ENCODE data around the gene PCP4L1.

The PCP4L1 gene

DNA sequence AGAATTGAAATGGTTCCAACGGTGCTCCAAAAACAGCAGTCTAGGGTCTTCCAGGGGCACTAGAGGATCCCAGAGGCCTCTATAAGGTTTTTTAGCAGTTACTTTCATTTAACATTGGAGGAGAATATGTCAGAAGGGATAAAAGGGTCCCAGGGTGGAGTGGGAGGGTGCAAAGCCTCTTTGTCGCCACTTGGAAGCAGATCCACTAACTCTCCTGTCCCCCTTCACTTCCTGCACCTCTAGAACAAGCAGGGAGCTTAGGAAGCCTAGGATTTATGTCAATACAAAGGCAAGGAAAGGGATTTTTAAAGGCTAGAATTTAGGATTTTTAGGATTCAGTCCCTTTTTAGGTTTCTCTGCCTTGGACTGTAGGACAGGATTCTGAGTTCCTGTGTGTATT, 8.3 kb downstream of the PCP4L1 start:
- FAIRE-seq (no peak), DNase-seq (ENCODE audit: low spot score) (no peak)

DNA sequence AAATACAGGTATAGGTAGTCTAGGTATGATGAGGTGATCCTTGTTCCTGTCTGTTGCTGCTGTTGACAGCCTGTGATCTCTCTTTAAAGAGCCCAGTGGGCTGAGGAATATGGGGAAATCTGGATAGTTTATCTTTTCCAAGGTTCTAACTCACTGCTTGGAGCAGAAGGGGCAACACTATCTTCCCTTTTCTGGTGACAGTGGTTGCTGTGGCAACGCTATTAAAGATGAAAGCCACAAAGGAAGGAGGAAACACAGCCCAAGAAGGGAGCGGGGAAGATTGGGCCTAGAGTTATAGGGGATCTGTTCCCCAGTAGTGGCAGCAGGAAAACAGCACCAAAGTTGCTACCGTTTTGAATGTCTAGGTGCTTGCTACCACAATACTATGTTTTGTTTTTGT, 8.8 kb downstream of the PCP4L1 start:
- DNase-seq (ENCODE audit: low spot score) (no peak), FAIRE-seq (no peak)

DNA sequence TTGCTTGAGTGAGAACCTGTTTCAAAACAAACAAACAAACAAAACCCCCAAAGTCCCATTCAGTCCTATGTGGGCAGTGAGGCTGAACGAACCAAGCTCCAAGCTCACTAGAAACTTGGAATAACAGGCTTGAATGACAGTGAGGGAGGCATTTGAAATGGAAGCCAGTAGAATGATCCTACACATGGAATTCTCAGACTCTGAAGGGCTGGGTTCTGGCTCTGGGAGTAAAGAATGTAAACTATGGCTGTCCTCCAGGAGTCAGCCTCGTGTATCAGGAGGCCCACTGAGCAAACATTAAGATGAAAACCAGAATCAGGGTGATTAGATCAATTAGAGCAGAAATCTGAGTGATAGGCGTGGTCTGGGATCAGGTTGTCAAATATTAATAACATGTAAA, 14.9 kb downstream of the PCP4L1 start:
- FAIRE-seq (no peak), DNase-seq (ENCODE audit: low spot score) (no peak)

DNA sequence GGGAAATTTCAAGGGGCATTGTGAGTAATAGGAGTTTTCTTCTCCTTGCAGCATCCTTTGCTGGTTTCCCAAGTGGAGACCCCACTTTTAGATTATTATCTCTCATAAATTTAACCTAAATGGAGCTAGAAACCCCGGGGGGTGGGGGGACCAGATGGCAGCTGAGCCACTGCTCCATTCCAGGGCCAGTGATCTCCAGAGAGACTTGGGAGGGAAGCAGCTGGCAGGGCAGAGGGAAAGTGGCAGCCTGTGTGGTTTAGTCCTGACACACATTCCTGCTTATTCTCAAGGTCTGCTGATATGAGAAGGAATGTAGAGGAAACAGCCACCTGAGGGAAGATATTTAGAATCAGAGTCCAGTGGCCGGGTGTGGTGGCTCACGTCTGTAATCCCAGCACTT, 16.3 kb downstream of the PCP4L1 start:
- DNase-seq (ENCODE audit: low spot score) (no peak), FAIRE-seq (no peak)

DNA sequence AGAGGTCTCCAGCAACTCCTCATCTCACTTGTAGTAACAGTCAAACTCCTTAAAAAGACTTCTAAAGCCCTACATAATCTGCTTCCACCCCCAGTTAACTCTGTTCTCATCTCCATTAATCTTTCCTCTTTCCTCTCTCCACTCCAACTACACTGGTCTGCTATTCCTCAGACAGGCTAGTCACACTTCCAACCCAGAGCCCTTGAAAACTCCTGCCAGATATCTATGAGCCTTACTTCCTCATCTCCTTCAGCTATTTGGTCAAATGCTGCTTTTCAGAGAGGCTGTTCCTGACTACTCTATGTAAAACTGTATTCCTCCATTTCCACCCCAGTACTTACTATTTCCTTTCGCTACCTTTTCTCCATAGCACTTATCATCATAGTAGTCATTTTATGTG, 24.4 kb downstream of the PCP4L1 start:
- no peak for DNase-seq (ENCODE audit: low spot score)
- FAIRE-seq = no peak

DNA sequence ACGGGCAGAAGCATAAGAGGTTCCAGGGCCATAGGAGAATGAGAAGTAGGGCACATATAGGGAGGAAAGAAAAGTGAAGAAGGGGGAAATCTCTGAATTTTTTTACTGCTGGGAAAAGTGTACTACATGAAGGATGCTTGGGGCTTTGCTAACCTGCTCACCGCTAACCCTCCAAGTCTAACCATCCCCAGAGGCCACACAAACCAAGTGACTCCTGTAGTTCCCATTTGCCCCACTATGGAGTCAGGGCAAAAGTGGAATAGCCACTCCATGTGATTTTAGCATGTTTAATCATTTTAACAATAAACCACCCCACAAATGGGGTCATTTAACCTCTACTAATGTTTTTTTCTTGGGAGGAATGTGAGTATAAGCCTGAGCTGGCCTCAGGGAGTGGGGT, 26.6 kb downstream of the PCP4L1 start:
- FAIRE-seq (no peak), DNase-seq (ENCODE audit: low spot score) (no peak)

DNA sequence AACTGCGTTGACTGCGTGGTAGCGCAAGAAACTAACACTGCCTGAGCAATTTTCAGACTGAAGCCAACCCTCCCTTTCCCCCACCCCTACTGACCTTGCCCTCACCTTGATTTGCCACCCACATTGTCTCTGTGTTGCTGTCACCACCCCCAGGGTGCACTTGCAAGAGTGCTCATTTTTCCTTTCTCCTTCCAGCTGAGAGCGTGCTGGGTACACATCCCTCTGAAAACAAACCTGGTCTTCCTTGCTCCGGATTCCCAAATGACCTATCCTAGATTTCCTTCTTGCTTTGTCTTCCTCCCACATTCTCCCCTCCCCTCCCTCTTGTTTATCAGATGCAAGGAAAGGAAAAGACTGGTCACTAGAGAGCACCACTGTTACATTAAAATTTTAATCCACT, 27.0 kb downstream of the PCP4L1 start:
- FAIRE-seq = no peak
- no peak for DNase-seq (ENCODE audit: low spot score)

DNA sequence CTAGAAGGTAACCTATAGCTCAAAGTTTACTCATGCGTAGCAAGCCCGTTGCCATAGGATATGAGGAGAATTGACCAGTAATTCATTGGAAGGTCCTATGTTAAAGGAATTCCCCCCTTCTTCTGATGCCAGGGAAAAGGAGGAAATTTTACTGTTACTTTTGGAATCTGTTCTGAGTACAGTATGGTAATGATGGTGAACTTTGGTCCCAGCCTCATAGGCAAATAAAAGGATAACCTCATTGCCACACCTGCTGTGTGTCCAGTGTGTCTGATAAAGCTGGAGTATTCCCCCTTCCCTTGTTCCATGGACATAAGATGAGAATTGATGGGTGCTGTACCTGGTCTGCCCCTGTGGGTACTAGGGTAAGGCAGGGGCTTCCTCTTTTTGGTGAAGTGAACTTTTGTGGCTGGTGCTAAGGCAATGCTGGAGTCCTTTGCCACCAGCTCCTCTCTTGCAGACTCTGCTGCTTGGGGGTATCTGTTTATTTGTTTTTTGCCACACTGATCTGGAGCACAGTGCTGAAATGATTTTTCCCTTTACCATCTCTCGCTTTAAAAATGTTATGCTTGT, 29.0 kb downstream of the PCP4L1 start:
- FAIRE-seq (no peak), DNase-seq (ENCODE audit: low spot score) (no peak)

DNA sequence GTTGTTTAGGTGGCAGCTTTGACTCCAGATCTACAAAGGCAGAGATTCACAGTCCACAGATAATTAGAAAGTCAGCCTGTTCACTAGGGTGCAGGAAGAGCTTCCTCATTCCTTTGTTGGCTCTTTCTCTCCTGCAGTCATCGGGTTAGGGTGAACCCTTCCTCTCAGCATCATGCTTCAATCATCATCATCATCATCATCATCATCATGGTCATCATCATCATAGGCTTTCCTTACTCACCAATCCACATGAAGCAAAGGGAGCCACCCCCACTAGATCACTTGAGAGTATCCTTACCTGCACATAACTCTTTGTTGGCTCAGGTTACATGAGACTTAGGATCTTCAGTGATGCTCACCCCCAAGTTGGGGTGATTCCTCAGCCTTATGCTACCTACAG, 32.2 kb downstream of the PCP4L1 start:
- DNase-seq (ENCODE audit: low spot score) = no peak
- no peak for FAIRE-seq

DNA sequence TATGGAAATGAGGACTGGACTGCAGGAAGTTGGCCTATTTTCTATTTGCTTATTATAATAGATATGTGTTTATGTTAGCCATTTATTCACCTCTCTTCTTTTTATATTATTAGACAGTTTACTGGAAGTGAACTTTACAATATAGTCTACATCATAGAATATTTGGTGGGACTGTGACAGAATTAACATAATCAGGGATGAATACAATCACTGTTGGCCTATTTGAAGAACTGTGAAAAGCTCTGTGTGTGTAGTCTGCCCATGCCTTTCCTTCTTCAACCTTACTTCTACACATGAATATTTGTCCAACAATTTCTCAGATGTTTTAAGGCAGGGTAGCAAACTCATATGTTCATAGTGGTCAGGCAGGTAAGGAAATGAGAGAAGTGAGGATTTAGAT, 38.9 kb downstream of the PCP4L1 start:
- no peak for DNase-seq (ENCODE audit: low spot score)
- FAIRE-seq = no peak

DNA sequence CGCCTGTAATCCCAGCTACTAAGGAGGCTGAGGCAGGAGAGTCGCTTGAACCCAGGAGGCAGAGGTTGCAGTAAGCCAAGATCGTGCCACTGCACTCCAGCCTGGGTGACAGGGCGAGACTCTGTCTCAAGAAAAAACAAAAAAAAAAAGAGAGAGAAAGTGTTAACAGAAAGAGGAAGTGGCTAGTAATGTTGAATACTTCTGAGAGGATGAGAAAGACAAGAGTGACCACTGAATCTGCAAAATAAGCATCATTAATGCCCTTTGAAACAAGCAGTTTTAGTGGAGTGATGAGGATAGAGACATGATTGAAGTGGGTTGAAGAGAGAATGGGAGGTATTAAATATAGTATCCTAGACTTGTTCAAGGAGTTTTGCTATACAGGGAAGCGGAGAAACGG, 39.6 kb downstream of the PCP4L1 start:
- DNase-seq (ENCODE audit: low spot score) = no peak
- no peak for FAIRE-seq

DNA sequence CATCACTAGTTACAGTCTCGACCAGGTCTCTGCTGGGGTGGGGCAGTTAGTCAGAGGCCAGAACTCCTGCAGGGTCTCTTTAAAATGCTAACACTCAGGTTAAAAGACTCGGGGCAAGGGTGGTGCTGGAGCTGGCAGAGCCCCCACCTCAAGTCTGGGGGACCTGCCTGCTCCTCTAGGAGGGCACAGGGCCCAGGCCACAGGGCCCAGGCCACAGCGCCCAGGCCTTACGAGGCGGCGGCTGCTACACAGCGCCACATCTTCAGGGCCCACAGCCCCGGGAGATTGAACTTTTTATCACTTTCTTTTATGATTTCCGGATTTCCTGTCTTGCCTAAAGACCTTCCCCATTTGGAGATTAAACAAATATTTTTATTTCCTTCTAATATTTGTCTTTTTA, 40.8 kb downstream of the PCP4L1 start:
- DNase-seq (ENCODE audit: low spot score) (no peak), FAIRE-seq (no peak)

DNA sequence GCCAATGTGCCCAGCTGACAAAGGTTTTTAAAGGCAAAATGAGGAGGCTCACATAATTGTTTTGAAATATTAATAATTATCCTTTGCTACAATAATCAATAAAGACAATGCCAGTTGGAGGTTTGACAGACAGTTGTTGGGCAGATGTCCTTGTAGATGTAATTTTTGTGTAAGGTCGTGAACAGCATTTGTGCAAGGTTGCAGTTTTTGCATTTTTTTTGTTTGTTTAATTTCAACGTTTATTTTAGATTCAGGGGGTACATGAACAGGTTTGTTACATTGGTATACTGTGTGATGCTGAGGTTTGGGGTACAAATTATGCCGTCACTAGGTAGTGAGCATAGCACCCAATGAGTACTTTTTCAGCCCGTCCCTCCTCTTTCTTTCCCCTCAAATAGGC, 41.9 kb downstream of the PCP4L1 start:
- DNase-seq (ENCODE audit: low spot score) = no peak
- no peak for FAIRE-seq

DNA sequence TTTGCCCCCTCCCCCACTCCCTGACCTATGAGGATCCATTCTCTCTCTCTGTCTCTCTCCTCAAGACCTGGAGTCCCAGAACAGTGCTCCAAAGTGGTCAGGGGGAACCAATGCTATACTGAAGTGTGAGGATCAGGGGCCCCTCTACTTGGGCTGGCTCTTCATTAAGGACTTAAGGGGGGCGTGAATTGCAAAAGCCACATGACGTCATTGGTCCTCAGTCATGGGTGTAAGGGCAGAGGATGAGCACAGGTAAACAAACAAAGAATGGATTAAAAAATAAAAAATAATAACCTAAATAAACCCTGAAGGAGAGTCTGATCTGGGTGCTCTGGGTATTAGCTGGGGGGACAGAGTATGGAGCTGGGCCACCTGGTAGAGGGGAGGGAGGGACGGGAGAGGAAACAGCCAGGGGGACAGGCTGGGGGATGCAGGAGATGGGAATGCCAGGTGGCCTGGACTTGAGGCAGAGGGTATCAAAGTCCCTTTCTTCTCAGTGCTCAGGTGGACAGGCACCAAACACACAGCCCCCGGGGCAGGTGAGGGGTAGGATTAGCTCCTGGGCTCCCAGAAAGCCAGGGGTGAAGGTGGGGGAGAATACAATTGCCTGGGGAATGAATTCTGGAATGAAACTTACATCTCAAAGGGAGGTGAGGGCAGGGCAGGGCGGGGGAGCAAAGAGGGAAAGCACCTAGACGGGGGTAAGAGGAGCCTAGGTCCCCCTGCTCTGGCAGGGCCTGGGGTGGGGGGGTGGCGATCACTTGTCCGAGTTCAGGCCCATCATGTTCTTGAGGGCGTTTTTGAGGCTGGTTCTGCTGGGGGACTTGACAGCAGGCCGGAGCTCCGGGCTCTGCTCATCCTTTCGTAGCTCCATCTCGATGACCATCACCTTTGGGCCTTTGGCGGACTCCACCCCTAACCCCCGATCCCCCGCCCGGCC, 46.7 kb downstream of the PCP4L1 start:
- FAIRE-seq = no peak
- no peak for DNase-seq (ENCODE audit: low spot score)

DNA sequence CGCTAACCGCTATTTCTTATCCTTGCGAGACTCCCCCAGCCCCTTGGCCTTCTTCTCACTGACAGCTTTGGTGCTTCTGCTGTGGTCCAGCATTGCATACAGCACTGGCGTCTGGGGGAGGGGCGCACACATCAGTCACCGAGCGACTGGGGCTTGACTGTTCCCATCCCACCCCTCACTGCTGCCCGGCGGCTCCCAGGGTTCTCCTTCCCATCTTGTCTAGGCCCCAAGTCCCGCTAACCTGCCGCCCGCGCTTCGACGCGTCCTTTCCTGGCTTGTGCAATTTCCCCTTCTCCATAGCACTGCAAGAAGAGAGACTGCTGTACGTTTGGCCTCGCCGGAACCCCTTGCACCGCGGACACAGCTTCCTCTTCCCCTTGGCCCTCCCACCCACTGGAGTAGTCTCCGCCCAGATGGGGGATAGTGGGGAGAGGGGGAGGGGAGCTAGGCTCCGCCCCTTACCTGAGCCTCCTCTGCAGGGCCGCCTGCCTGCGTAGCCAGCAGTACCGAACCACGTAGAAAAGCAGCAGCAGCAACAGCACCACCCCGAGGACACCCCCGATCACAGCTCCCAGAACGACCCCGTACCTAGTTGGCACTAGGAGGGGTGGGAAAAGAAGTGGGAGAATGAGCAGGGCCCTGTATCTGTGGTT, 47.4 kb downstream of the PCP4L1 start:
- no peak for DNase-seq (ENCODE audit: low spot score)
- FAIRE-seq = no peak

DNA sequence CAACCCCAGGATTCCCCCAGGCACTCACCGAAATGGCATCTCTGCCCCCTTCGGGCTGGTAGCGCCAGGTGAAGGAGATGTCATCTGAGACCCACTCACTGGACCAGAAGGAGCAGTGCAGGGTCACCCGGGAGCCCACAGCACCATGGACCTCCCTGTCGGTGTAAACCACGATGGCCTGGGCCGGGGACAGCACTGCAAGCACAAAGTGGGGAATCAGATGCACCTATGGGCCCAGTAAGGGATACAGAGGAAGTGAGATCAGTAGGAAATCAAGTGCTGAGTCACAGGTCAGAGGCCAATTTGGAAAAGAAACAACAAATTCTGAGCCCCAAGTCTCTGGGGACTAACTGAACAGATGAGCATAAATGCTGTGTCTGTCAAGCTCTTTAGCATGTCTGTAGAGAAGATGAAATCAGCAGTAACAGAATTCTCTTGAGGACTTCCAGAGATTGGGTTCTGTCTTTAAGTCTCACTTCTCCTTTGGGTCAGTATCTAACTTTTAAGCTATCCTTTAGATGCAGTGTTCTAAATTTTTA, 48.8 kb downstream of the PCP4L1 start:
- DNase-seq (ENCODE audit: low spot score) = no peak
- no peak for FAIRE-seq

DNA sequence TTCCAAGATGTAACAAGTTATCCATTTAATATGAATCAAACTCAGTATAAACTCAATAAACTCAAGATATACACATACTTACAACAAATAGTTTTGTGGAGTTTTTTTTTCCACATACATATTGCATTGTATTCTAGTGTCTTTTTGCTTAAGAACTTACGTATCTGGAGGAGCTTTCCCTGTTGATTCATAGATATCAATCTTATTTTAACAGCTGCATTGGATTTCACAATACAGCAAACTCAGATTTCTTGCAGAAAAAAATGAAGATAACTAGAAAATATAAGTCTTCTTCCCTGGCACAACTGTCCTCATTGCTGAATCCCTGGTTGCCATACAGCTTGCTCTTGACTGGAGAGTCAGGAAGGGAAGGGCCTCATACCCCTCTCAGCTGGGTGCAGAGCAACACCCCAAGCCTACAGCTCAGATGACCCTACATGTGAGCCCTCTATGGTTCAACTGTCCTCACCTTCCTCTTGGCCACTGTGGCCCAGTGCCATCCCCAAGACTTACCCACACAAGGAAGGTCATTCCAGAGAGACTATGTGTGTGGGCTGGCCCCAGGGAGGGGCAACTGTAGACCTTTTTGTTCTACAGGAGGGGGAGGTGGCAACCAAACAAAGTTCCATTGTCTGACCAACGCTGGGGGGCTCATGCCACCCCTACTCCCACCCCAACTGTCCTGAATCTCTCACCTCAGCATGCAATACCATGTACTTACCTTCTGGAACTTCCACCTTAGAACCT, 49.5 kb downstream of the PCP4L1 start:
- FAIRE-seq = no peak
- DNase-seq (ENCODE audit: low spot score) = no peak

DNA sequence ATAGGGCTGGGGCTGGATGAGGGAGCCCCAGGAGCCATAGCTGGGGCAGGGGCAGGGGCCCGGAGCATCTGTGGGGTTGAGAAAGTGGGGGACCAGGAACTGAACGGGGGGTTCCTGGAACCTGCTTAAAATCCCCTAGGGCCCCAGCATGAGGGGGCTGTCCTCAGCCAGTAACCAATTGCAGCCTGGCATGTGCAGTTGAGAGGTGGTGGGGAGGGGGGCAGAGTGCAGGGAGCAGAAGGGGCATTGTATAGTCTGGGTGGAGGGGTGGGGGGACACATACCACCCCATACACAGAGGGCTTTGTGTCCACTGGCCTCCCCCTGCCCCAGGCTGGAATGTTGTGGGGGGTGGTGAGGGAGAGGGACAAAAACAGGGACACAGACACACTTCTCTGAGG, 51.3 kb downstream of the PCP4L1 start, which contains the start of gene MPZ:
MPZ (minus strand) TSS at position 101 of the 400 bp plus-strand sequence; CDS start at position 38, 63 bp downstream.
- no peak for FAIRE-seq
- DNase-seq (ENCODE audit: low spot score) = no peak

DNA sequence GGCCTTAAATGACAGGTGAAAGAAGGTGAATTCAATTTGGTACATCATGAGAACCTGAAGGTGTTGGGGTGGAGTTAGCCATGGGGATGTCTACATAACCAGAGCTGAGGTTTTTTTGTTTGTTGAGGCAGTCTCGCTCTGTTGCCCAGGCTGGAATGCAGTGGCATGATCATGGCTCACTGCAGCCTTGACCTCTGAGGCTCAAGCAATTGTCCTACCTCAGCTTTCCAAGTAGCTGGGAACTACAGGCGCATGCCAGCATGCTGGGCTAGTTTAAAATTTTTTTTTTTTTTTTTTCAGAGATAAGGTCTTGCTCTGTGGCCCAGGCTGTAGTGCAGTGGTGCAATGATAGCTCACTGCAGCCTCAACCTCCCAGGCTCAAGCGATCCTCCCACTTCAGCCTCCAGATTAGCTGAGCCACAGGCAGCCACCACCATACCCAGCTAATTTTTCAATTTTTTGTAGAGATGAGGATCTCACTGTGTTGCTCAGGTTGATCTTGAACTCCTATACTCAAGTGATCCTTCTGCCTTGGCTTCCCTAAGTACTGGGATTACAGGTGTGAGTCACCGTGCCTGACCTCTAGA, 53.1 kb downstream of the PCP4L1 start:
- peak; percentile 59 for FAIRE-seq
- peak; percentile 67 for DNase-seq (ENCODE audit: low spot score)

DNA sequence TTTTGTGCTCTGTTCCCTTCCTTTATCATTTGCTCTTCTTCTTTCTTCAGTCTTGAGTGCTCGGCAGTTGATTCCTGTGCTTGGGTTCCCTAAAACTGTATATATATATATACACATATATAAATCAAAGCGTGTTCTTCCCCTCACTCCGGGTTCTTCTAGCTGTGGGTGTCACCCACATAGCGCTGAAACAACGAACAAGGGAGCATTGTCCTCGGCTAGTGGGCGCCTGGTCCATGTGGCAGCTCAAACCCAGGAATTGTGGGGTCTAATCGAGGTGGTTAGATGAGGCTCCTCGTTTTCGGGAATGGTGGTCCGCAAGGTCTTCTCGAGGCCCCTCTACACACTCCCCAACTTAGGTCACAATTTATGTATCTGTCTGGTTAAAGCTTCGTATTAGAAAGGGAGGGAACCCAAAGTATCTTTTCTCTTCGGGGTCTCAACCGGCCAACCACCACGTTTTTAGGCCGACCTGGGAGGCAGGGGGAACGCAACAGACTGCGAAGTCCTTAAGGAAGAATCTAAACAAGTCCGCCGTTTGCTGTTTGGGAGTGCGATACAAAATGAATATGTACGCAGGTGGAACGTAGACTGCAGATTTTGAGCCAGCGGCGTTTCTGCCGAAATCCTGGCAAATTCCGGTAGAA, 55.1 kb downstream of the PCP4L1 start:
- no peak for DNase-seq (ENCODE audit: low spot score)
- no peak for FAIRE-seq

Data from RCC 7860 (cell line).